ENCODE measurements around the gene SYCP2. TPM values are rescaled to one million over a fixed set of nuclear protein-coding genes. Genes with fewer than 3 reads are reported as not detected.

SYCP2 gene
- total RNA-seq, 1 donor from 2014 or later: 0.88 TPM

DNA sequence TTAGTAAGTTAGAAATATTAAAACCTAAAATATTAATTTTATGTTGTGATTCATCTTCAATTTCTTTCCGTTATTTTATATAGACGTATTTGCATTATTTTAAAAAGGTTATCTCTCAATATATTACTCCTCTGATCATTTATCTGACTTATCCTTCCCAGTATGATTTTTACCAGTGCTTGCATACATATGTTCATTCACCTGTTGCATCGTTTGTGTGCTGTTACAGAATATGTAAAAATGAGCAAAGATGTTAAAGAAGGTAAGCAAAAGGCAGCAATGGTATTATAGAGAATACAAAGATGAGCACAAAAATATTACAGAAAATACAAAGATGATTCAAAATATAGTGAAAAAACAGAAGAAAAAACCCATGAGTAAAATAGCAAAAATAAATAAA is 48.9 kb downstream of the SYCP2 start:
- no peak for DNase-seq (ENCODE audit: low spot score)
- Histone ChIP-seq H4K20me1 (ENCODE audit: low read depth) (no peaks in the 10 kb centered on the region), H3K4me2 (no peak overlapping the region), H3K36me3 (no peaks in the 10 kb centered on the region), H3K4me3 (no peak overlapping the region), H3K9me3 (ENCODE audit: low read depth) (no peaks in the 10 kb centered on the region), H3K27ac (no peak overlapping the region), H3K9ac (no peak overlapping the region), H3K4me1 (no peaks in the 10 kb centered on the region), H2AFZ (replicated peaks) (no peak overlapping the region), H3F3A (ENCODE audit: low read depth) (no peaks in the 10 kb centered on the region), H3K79me2 (ENCODE audit: low read depth) (no peaks in the 10 kb centered on the region), H3K27me3 (peaks cover 18% of the 10 kb centered on the region)
- H3K4me3 Mint-ChIP-seq: no peak overlapping the region
- no peak for TF ChIP-seq EZH2 (IDR thresholded peaks at IDR 0.05)
- no peak for TF ChIP-seq CTCF (IDR thresholded peaks at IDR 0.05)
- TF ChIP-seq EZH2phosphoT487 (IDR thresholded peaks at IDR 0.05): no peak
- no peaks in the 10 kb centered on the region for H3K36me3 Mint-ChIP-seq
- H3K4me1 Mint-ChIP-seq: no peaks in the 10 kb centered on the region
- H3K27me3 Mint-ChIP-seq (ENCODE audit: insufficient read depth, low read depth): no peaks in the 10 kb centered on the region
- H3K27ac Mint-ChIP-seq: no peak overlapping the region
- H3K9me3 Mint-ChIP-seq: no peaks in the 10 kb centered on the region

DNA sequence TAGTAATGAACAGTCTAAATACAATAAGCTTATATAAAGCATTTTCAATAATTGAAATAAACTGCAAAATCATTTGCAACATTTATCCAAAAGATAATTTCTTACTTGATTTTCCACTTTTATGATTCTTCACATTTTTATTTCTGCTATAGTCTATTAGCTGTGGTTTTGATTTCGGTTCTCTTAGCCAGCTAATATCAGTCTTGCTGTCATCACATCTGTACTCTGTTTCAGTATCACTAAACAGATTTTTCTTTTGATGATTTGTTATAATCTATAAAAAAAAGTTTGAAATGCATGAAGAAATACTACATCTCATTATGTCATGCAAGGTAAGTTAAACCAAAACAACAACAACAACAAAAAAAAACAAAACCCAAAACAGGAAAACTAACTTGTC is 53.2 kb downstream of the SYCP2 start:
- Mint-ChIP-seq H3K27me3 (ENCODE audit: insufficient read depth, low read depth) (no peaks in the 10 kb centered on the region), H3K4me1 (no peaks in the 10 kb centered on the region), H3K27ac (no peak overlapping the region), H3K9me3 (no peaks in the 10 kb centered on the region), H3K4me3 (no peak overlapping the region), H3K36me3 (no peaks in the 10 kb centered on the region)
- H3K9ac ChIP-seq: no peak overlapping the region
- no peaks in the 10 kb centered on the region for H3F3A ChIP-seq (ENCODE audit: low read depth)
- DNase-seq (ENCODE audit: low spot score): no peak
- H3K4me2 ChIP-seq: no peak overlapping the region
- no peaks in the 10 kb centered on the region for H3K79me2 ChIP-seq (ENCODE audit: low read depth)
- H3K4me1 ChIP-seq: no peaks in the 10 kb centered on the region
- no peak for TF ChIP-seq EZH2phosphoT487 (IDR thresholded peaks at IDR 0.05)
- no peak for TF ChIP-seq EZH2 (IDR thresholded peaks at IDR 0.05)
- H4K20me1 ChIP-seq (ENCODE audit: low read depth): no peaks in the 10 kb centered on the region
- H3K9me3 ChIP-seq (ENCODE audit: low read depth): no peaks in the 10 kb centered on the region
- H3K27ac ChIP-seq: no peak overlapping the region
- no peak overlapping the region for H2AFZ ChIP-seq (replicated peaks)
- no peaks in the 10 kb centered on the region for H3K36me3 ChIP-seq
- no peak overlapping the region for H3K4me3 ChIP-seq
- H3K27me3 ChIP-seq: peaks cover 21% of the 10 kb centered on the region

DNA sequence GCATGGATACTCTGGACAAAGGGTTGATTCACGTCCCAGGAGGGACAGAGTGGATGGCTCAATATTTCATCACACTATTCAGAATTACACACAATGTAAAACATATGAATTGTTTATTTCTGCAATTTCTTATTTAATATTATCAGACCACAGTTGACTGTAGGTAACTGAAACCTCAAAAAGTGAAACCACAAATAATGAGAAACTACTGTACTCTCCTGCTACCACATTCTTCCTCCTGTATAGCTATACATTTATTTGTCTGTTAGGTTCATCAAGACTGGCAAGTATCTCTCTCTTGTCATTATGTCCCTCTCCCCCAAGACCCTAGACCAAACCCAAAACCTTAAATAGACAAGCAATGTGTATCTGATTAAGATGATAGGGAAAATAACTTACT is 60.0 kb downstream of the SYCP2 start:
- Histone ChIP-seq H3K36me3 (no peaks in the 10 kb centered on the region), H3K9me3 (ENCODE audit: low read depth) (no peaks in the 10 kb centered on the region), H3K27ac (no peak overlapping the region), H4K20me1 (ENCODE audit: low read depth) (no peaks in the 10 kb centered on the region), H3K79me2 (ENCODE audit: low read depth) (no peaks in the 10 kb centered on the region), H3K9ac (no peak overlapping the region), H3F3A (ENCODE audit: low read depth) (no peaks in the 10 kb centered on the region), H2AFZ (replicated peaks) (no peak overlapping the region), H3K4me1 (no peaks in the 10 kb centered on the region), H3K4me2 (no peak overlapping the region), H3K4me3 (no peak overlapping the region), H3K27me3 (peaks cover 63% of the 10 kb centered on the region)
- H3K4me1 Mint-ChIP-seq: no peaks in the 10 kb centered on the region
- no peak for DNase-seq (ENCODE audit: low spot score)
- H3K4me3 Mint-ChIP-seq: no peak overlapping the region
- no peak for TF ChIP-seq CTCF (IDR thresholded peaks at IDR 0.05)
- TF ChIP-seq EZH2phosphoT487 (IDR thresholded peaks at IDR 0.05): no peak
- TF ChIP-seq EZH2 (IDR thresholded peaks at IDR 0.05): no peak
- H3K9me3 Mint-ChIP-seq: no peaks in the 10 kb centered on the region
- H3K36me3 Mint-ChIP-seq: no peaks in the 10 kb centered on the region
- H3K27me3 Mint-ChIP-seq (ENCODE audit: insufficient read depth, low read depth): peaks cover 2% of the 10 kb centered on the region
- no peak overlapping the region for H3K27ac Mint-ChIP-seq

DNA sequence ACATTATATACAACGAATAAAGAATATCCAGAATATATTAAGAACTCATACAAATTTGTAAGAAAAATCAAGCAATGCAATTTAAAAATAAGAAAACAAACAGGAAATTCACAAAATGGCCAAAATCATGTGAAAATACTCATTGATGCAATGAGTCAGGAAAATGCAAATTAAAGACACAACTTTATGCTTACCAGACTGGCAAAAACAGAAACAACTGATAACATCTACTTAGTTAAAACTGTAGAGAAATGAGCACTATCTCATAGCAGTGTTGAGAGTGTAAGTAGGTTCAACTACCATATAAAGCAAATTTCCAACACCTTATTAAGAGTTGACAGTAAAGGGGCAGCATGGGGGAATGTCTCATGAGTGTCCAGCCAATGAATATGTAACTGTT is 62.3 kb downstream of the SYCP2 start:
- no peaks in the 10 kb centered on the region for H3K4me1 Mint-ChIP-seq
- TF ChIP-seq EZH2 (IDR thresholded peaks at IDR 0.05): no peak
- TF ChIP-seq CTCF (IDR thresholded peaks at IDR 0.05): no peak
- Histone ChIP-seq H3K9me3 (ENCODE audit: low read depth) (no peaks in the 10 kb centered on the region), H2AFZ (replicated peaks) (no peak overlapping the region), H3K4me2 (no peak overlapping the region), H3K4me3 (no peak overlapping the region), H3K4me1 (no peaks in the 10 kb centered on the region), H3K9ac (no peak overlapping the region), H3F3A (ENCODE audit: low read depth) (no peaks in the 10 kb centered on the region), H3K27ac (no peak overlapping the region), H3K36me3 (no peaks in the 10 kb centered on the region), H3K27me3 (peaks cover 76% of the 10 kb centered on the region), H3K79me2 (ENCODE audit: low read depth) (no peaks in the 10 kb centered on the region), H4K20me1 (ENCODE audit: low read depth) (no peaks in the 10 kb centered on the region)
- no peaks in the 10 kb centered on the region for H3K36me3 Mint-ChIP-seq
- H3K4me3 Mint-ChIP-seq: no peak overlapping the region
- H3K9me3 Mint-ChIP-seq: no peaks in the 10 kb centered on the region
- no peak overlapping the region for H3K27ac Mint-ChIP-seq
- H3K27me3 Mint-ChIP-seq (ENCODE audit: insufficient read depth, low read depth): peaks cover 2% of the 10 kb centered on the region
- no peak for DNase-seq (ENCODE audit: low spot score)

Measured in neural progenitor cell (in vitro differentiated cells).